A375 (cell line): ENCODE measurements around the gene RNF103. TPM values are rescaled to one million over a fixed set of nuclear protein-coding genes. Genes with fewer than 3 reads are reported as not detected.

ENCODE experiments used
- total RNA-seq: library from RNA; depleted of rRNA; stranded (reverse); fragments of >200 nt; shearing (Covaris generic); gene quantifications from 2 replicates; pipeline ENCODE4 v1.2.3, GENCODE V29; 2014; rRNA removed

The RNF103 gene, protein sequence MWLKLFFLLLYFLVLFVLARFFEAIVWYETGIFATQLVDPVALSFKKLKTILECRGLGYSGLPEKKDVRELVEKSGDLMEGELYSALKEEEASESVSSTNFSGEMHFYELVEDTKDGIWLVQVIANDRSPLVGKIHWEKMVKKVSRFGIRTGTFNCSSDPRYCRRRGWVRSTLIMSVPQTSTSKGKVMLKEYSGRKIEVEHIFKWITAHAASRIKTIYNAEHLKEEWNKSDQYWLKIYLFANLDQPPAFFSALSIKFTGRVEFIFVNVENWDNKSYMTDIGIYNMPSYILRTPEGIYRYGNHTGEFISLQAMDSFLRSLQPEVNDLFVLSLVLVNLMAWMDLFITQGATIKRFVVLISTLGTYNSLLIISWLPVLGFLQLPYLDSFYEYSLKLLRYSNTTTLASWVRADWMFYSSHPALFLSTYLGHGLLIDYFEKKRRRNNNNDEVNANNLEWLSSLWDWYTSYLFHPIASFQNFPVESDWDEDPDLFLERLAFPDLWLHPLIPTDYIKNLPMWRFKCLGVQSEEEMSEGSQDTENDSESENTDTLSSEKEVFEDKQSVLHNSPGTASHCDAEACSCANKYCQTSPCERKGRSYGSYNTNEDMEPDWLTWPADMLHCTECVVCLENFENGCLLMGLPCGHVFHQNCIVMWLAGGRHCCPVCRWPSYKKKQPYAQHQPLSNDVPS
- total RNA-seq, result 13.8 and 17.5 TPM in 2 replicates

GRCh38 chr2:86623494-86624266 is at the start of gene RNF103:
Gene RNF103, minus strand, starts transcription at chr2:86623865. Its CDS starts 979 bp downstream, at chr2:86622886.

GRCh38 chr2:86562922-86563649 is 60.6 kb downstream of the RNF103 start, which contains the start of gene CHMP3:
Gene CHMP3, minus strand, starts transcription at chr2:86563443. Its CDS starts 95 bp downstream, at chr2:86563348.

Other genes with a start within 250 kb of the RNF103 start
- 53.5 and 59.5 TPM in 2 replicates for gene KDM3A, start 182.5 kb downstream of the RNF103 start, total RNA-seq
- 62.5 and 69.1 TPM in 2 replicates for gene CHMP3, start 60.4 kb downstream of the RNF103 start, total RNA-seq
- gene RMND5A, start 96.4 kb upstream of the RNF103 start, total RNA-seq, result 30.4 and 30.8 TPM in 2 replicates
- gene CD8A, start 167.0 kb upstream of the RNF103 start, total RNA-seq, result 0.08 TPM in 1 of 2 replicates, not detected in the other
- gene CD8B, start 238.0 kb upstream of the RNF103 start, total RNA-seq, result not detected in 2 replicates